OCI-LY7 (cell line): ENCODE results near the gene CYP2E1. TPM values are rescaled to one million over a fixed set of nuclear protein-coding genes. Genes with fewer than 3 reads are reported as not detected.

Source experiments
- Bru-seq: library from RNA; stranded (reverse); fragments of 400-500 nt; gene quantifications from one replicate; lab custom pipeline; 2021; lab: Mats Ljungman, UMichigan
- BruChase-seq, 2 experiments: library from RNA; stranded (reverse); fragments of 400-500 nt; gene quantifications; one replicate each; lab custom pipeline; 2021; lab: Mats Ljungman, UMichigan
- BruUV-seq: library from RNA; stranded (reverse); fragments of 400-500 nt; replicated peaks from 2 replicates; lab custom pipeline; 2021; lab: Mats Ljungman, UMichigan
- CTCF ChIA-PET: fragments of 300-600 bp; sonication (Branson Sonifier 250); formaldehyde crosslinking; loops from one replicate; lab custom pipeline; 2022; ENCODE audit warnings: antibody characterized with exemption; ENCODE audit not compliant: unreplicated experiment; lab: Charles Lee
- POLR2A ChIA-PET: fragments of 300-600 bp; sonication (Branson Sonifier 250); formaldehyde crosslinking; loops from one replicate; lab custom pipeline; 2022; ENCODE audit warnings: antibody characterized with exemption; lab: Charles Lee
- DNase-seq: peaks from one replicate; pipeline ENCODE4 v3.0.0-alpha.2; 2015; ENCODE audit warnings: low spot score
- H2AFZ ChIP-seq: fragments of 200-600 bp; sonication (generic), shearing (Covaris generic); 2 replicates; pipeline ENCODE4 v1.6.1; 2014; ENCODE audit warnings: mild to moderate bottlenecking, antibody characterized with exemption, low read length, moderate library complexity
- H3K27ac ChIP-seq: fragments of 200-600 bp; sonication (generic); 2 replicates; pipeline ENCODE4 v1.5.1; 2014; ENCODE audit warnings: mixed run types, low read depth, mild to moderate bottlenecking, moderate library complexity, low read length, inconsistent platforms; ENCODE audit not compliant: poor library complexity, severe bottlenecking
- H3K36me3 ChIP-seq: fragments of 200-600 bp; sonication (generic); 2 replicates; pipeline ENCODE4 v1.6.1; 2014; ENCODE audit warnings: mild to moderate bottlenecking, antibody characterized with exemption, low read length, moderate library complexity, mixed read lengths; ENCODE audit not compliant: insufficient read depth
- H3K4me1 ChIP-seq: fragments of 200-600 bp; sonication (generic); 2 replicates; pipeline ENCODE4 v1.5.1; 2014; ENCODE audit warnings: mild to moderate bottlenecking, low read length; ENCODE audit not compliant: insufficient read depth, poor library complexity, severe bottlenecking
- H3K4me2 ChIP-seq: fragments of 200-600 bp; sonication (generic); 2 replicates; pipeline ENCODE4 v1.6.1; 2014; ENCODE audit warnings: mild to moderate bottlenecking, low read length
- H3K4me3 ChIP-seq: fragments of 200-600 bp; sonication (generic); 2 replicates; pipeline ENCODE4 v1.5.1; 2014; ENCODE audit warnings: mild to moderate bottlenecking, low read depth, low read length; ENCODE audit not compliant: poor library complexity, severe bottlenecking
- H3K79me2 ChIP-seq: fragments of 200-600 bp; sonication (generic); 2 replicates; pipeline ENCODE4 v1.6.1; 2016; ENCODE audit warnings: low read depth, mild to moderate bottlenecking, low read length, moderate library complexity, mixed read lengths; ENCODE audit not compliant: insufficient read depth
- H3K9me2 ChIP-seq: fragments of 200-600 bp; sonication (generic); 2 replicates; pipeline ENCODE4 v1.6.1; 2016; ENCODE audit warnings: mild to moderate bottlenecking, low read length, mixed read lengths; ENCODE audit not compliant: insufficient read depth
- H3K9me3 ChIP-seq: fragments of 200-600 bp; sonication (generic); 2 replicates; pipeline ENCODE4 v1.6.1; 2014; ENCODE audit warnings: mild to moderate bottlenecking, mixed run types, low read length, mixed read lengths
- H4K20me1 ChIP-seq: fragments of 200-600 bp; sonication (generic); 2 replicates; pipeline ENCODE4 v1.6.1; 2014; ENCODE audit warnings: mild to moderate bottlenecking, antibody characterized with exemption, low read length, moderate library complexity, mixed read lengths; ENCODE audit not compliant: insufficient read depth
- EZH2phosphoT487 ChIP-seq: fragments of 200-600 bp; sonication (generic); IDR thresholded peaks from 2 replicates; pipeline ENCODE4 v1.6.1; 2018; ENCODE audit warnings: low read depth, borderline replicate concordance, mild to moderate bottlenecking, mixed run types, antibody characterized with exemption, low read length, moderate library complexity, mixed read lengths
- intact Hi-C: fragments of 100-400 bp; cut with micrococcal nuclease; formaldehyde crosslinking; loops from one replicate; pipeline ENCODE4 v1.10.0; 2022; ENCODE audit not compliant: unreplicated experiment
- long read RNA-seq: library from polyadenylated mRNA; stranded (forward); transcript quantifications from one replicate; pipeline ENCODE4 v2.0.0, GENCODE V29; 2022
- total RNA-seq, 2 experiments: library from RNA; depleted of rRNA in 1 of 2; stranded (reverse); fragments of >200 nt in 1 of 2; shearing (Covaris generic) in 1 of 2; gene quantifications; 2 replicates each; pipeline ENCODE4 v1.2.3, GENCODE V29; 2014 to 2022
- TF ChIP-seq, protein P1 (sequence below): fragments of 200-600 bp; sonication (generic); conservative IDR thresholded peaks from 2 replicates; pipeline ENCODE4 v1.5.1; 2014; ENCODE audit warnings: mild to moderate bottlenecking, antibody characterized with exemption, low read length, moderate library complexity, mixed read lengths

Gene CYP2E1
- total RNA-seq (2014; rRNA removed; shearing (Covaris generic)): 1.9 and 2.7 TPM in 2 replicates
- total RNA-seq (2022): 1.7 and 2.4 TPM in 2 replicates
- Bru-seq, nascent RNA: percentile 31 among the genes with signal in this experiment
- BruChase-seq, experiment 1, labeled RNA remaining after a 6-hour chase: percentile 19 among the genes with signal in this experiment
- BruChase-seq, experiment 2, labeled RNA remaining after a 2-hour chase: percentile 29 among the genes with signal in this experiment
- long read RNA-seq: 0 reads

DNA sequence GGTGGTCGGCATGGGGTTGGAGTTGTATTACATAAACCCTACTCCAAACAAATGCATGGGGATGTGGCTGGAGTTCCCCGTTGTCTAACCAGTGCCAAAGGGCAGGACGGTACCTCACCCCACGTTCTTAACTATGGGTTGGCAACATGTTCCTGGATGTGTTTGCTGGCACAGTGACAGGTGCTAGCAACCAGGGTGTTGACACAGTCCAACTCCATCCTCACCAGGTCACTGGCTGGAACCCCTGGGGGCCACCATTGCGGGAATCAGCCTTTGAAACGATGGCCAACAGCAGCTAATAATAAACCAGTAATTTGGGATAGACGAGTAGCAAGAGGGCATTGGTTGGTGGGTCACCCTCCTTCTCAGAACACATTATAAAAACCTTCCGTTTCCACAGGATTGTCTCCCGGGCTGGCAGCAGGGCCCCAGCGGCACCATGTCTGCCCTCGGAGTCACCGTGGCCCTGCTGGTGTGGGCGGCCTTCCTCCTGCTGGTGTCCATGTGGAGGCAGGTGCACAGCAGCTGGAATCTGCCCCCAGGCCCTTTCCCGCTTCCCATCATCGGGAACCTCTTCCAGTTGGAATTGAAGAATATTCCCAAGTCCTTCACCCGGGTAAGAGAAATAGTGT is at the start of gene CYP2E1:
CYP2E1 (plus strand) TSS at position 407 of the 632 bp plus-strand sequence; CDS start at position 440, 33 bp downstream.
- ChIA-PET POLR2A (no interaction called here), CTCF (no interaction called here)
- Histone ChIP-seq H3K36me3 (no peaks in the 10 kb centered on the region), H3K4me3 (no peak within 1 kb of the TSS), H3K79me2 (no peaks in the 10 kb centered on the region), H3K9me3 (no peaks in the 10 kb centered on the region), H3K27ac (no peak within 1 kb of the TSS), H4K20me1 (no peaks in the 10 kb centered on the region), H2AFZ (no peak within 1 kb of the TSS), H3K9me2 (no peaks in the 10 kb centered on the region), H3K4me1 (no peaks in the 10 kb centered on the region), H3K4me2 (no peak within 1 kb of the TSS)
- no peak for TF ChIP-seq EZH2phosphoT487
- TF ChIP-seq, protein P1, sequence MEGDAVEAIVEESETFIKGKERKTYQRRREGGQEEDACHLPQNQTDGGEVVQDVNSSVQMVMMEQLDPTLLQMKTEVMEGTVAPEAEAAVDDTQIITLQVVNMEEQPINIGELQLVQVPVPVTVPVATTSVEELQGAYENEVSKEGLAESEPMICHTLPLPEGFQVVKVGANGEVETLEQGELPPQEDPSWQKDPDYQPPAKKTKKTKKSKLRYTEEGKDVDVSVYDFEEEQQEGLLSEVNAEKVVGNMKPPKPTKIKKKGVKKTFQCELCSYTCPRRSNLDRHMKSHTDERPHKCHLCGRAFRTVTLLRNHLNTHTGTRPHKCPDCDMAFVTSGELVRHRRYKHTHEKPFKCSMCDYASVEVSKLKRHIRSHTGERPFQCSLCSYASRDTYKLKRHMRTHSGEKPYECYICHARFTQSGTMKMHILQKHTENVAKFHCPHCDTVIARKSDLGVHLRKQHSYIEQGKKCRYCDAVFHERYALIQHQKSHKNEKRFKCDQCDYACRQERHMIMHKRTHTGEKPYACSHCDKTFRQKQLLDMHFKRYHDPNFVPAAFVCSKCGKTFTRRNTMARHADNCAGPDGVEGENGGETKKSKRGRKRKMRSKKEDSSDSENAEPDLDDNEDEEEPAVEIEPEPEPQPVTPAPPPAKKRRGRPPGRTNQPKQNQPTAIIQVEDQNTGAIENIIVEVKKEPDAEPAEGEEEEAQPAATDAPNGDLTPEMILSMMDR: no peak
- BruUV-seq: no TSS peak
- intact Hi-C loops: no loop called here
- no peak for DNase-seq

DNA sequence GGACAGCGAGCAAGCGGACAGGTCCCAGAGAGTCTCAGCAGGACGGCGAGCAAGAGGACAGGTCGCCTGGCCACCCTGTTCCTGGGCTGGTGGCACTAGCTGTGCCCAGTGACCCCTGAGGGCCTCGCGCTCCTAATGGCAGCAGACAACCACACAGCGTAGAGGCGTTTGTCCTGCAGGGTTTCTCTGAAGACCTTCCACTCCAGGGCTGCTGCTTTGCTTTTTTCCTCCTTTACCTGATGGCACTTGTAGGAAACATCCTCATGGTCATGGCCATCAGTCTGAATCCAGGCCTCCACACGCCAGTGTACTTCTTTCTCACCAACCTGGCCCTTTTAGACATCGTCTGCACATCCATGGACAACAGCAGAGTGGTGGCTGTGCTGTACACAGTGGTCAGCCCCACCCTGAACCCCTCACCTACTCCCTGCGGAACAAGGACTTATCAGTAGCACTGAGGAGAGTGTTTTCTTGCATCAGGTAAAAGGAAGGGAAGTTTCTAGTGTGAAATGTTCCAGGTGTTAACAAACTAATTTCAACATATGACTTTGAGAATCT is 46.0 kb upstream of the CYP2E1 start:
- H3K27ac ChIP-seq: no peak overlapping the region

More for the DNA sequence above, 46.0 kb upstream of the CYP2E1 start:
- Histone ChIP-seq H3K4me3 (no peak overlapping the region), H3K9me2 (no peaks in the 10 kb centered on the region), H3K79me2 (no peaks in the 10 kb centered on the region), H3K4me1 (no peaks in the 10 kb centered on the region), H3K9me3 (peaks cover 6% of the 10 kb centered on the region), H4K20me1 (no peaks in the 10 kb centered on the region), H2AFZ (no peak overlapping the region), H3K4me2 (no peak overlapping the region), H3K36me3 (no peaks in the 10 kb centered on the region)
- BruUV-seq: no TSS peak
- DNase-seq: no peak
- TF ChIP-seq, protein P1: no peak
- TF ChIP-seq EZH2phosphoT487: no peak
- POLR2A ChIA-PET: no interaction called here
- intact Hi-C loops: no loop called here
- CTCF ChIA-PET: no interaction called here
